Kidney (tissue), 14 donors: Measurements from ENCODE around the gene SCN2A. TPM values are rescaled to one million over a fixed set of nuclear protein-coding genes. Genes with fewer than 3 reads are reported as not detected.
A peak's percentile ranks its signal among the peaks of the same experiment; 100 is the strongest.

Experiments
- DNase-seq, 5 donors: peaks; one replicate each; pipeline ENCODE4 v3.0.0-alpha.2; 2013 to 2020
- FAIRE-seq: peaks from 2 replicates; lab custom pipeline; 2012; peaks lifted over from hg19 to GRCh38; lab: Jason Lieb, UNC
- H3K27ac ChIP-seq, 2 donors: one replicate each; pipeline ENCODE4 v1.7.0; 2013; ENCODE audit warnings: low read depth in 2 of 2, low read length in 2 of 2, inconsistent platforms in 1 of 2
- H3K27me3 ChIP-seq: one replicate; pipeline ENCODE4 v1.7.1; 2013; ENCODE audit warnings: low read length, inconsistent platforms; ENCODE audit not compliant: control insufficient read depth, insufficient read depth
- H3K36me3 ChIP-seq, 3 donors: one replicate each; pipeline versions ENCODE4 v1.7.0 to v1.7.1; 2013; ENCODE audit warnings: low read length in 3 of 3, control low read depth in 1 of 3, inconsistent platforms in 1 of 3; ENCODE audit not compliant: insufficient read depth in 3 of 3, control insufficient read depth in 2 of 3
- H3K4me1 ChIP-seq, 3 donors: one replicate each; pipeline versions ENCODE4 v1.7.0 to v1.7.1; 2013; ENCODE audit warnings: low read length in 3 of 3, inconsistent platforms in 1 of 3, low read depth in 1 of 3; ENCODE audit not compliant: control insufficient read depth in 2 of 3, insufficient read depth in 2 of 3
- H3K4me3 ChIP-seq, 3 donors: one replicate each; pipeline versions ENCODE4 v1.7.0 to v1.8.1; 2013; ENCODE audit warnings: low read length in 3 of 3, control low read depth in 1 of 3, inconsistent platforms in 1 of 3
- H3K9ac ChIP-seq, 3 donors: one replicate each; pipeline versions ENCODE4 v1.7.0 to v1.7.1; 2013; ENCODE audit warnings: low read length in 3 of 3, control low read depth in 1 of 3, inconsistent platforms in 1 of 3
- H3K9me3 ChIP-seq, 3 donors: one replicate each; pipeline versions ENCODE4 v1.7.0 to v1.7.1; 2013; ENCODE audit warnings: low read length in 3 of 3, control low read depth in 1 of 3, inconsistent platforms in 1 of 3; ENCODE audit not compliant: control insufficient read depth in 2 of 3, insufficient read depth in 1 of 3
- CTCF ChIP-seq: IDR thresholded peaks from 3 replicates; pipeline ENCODE4 v1.5.1; 2012; ENCODE audit warnings: mild to moderate bottlenecking, moderate library complexity, borderline replicate concordance; ENCODE audit not compliant: insufficient read depth; ENCODE audit errors: extremely low read depth
- intact Hi-C: fragments of 100-400 bp; cut with DNase I; formaldehyde crosslinking; loops from one replicate; pipeline ENCODE4 v1.11.1; 2022
- polyA plus RNA-seq: library from polyadenylated mRNA; stranded (reverse); fragments of 350-450 nt; fragmentation: Illumina TruSeq; extraction: RNeasy Lipid Tissue Mini Kit (QIAGEN cat#74804); gene quantifications from one replicate; pipeline ENCODE4 v1.2.3, GENCODE V29; 2014; ENCODE audit warnings: low read depth, low replicate concordance; ENCODE audit not compliant: insufficient read depth
- total RNA-seq: library from RNA; stranded (reverse); fragmentation: NEBNext Ultra II Directional; extraction: Animal tissue kit (Norgen Biotek cat#: 25700); gene quantifications from one replicate; pipeline ENCODE4 v1.2.1, GENCODE V29; 2021
- donor health status: control.
- donor health status: control.
- donor health status: control.
- donor health status: control.
- donor health status: control.
- donor health status: DM: yes; HTN: yes; CAD: no.
- donor health status: Normal renal cell carcinoma (clear cell type).

Gene SCN2A
- total and polyA plus RNA-seq, 2 donors from 2014 or later = 2.7 to 9.9 TPM

- DNase-seq (no peak), FAIRE-seq (no peak)
- Histone ChIP-seq H3K9ac (no peak overlapping the region), H3K36me3 (no peaks in the 10 kb centered on the region), H3K27ac (no peak overlapping the region), H3K4me3 (no peak overlapping the region), H3K4me1 (no peaks in the 10 kb centered on the region), H3K27me3 (no peaks in the 10 kb centered on the region), H3K9me3 (no peaks in the 10 kb centered on the region)
- TF ChIP-seq CTCF = no peak
- intact Hi-C loops = no loop called here
Observed at GRCh38 chr2:165348441-165348840, 109.2 kb downstream of the SCN2A start.

- Histone ChIP-seq H3K4me1 (no peaks in the 10 kb centered on the region), H3K36me3 (no peaks in the 10 kb centered on the region), H3K9ac (no peak overlapping the region), H3K9me3 (no peaks in the 10 kb centered on the region), H3K4me3 (no peak overlapping the region), H3K27ac (no peak overlapping the region), H3K27me3 (no peaks in the 10 kb centered on the region)
- FAIRE-seq (no peak), DNase-seq (no peak)
- intact Hi-C loops = no loop called here
- no peak for TF ChIP-seq CTCF
Observed at GRCh38 chr2:165349181-165349580, 110.0 kb downstream of the SCN2A start.

- Histone ChIP-seq H3K27ac (no peak overlapping the region), H3K9me3 (no peaks in the 10 kb centered on the region), H3K27me3 (no peaks in the 10 kb centered on the region), H3K4me3 (no peak overlapping the region), H3K36me3 (no peaks in the 10 kb centered on the region), H3K4me1 (no peaks in the 10 kb centered on the region), H3K9ac (no peak overlapping the region)
- intact Hi-C loops = no loop called here
- FAIRE-seq (no peak), DNase-seq (peak in 1 of 5 donors; percentile 8)
- TF ChIP-seq CTCF = no peak
Observed at GRCh38 chr2:165357758-165358157, 118.5 kb downstream of the SCN2A start.

- TF ChIP-seq CTCF = no peak
- H3K36me3 ChIP-seq = no peaks in the 10 kb centered on the region
- H3K27me3 ChIP-seq = no peaks in the 10 kb centered on the region
- H3K4me1 ChIP-seq = no peaks in the 10 kb centered on the region
- no peaks in the 10 kb centered on the region for H3K9me3 ChIP-seq
- H3K9ac ChIP-seq = no peak overlapping the region
- intact Hi-C loops = no loop called here
- FAIRE-seq = no peak
- peak in 2 of 5 donors; percentile 42 to 43 for DNase-seq
- no peak overlapping the region for H3K4me3 ChIP-seq
- H3K27ac ChIP-seq = no peak overlapping the region
Observed at GRCh38 chr2:165361514-165361913, 122.3 kb downstream of the SCN2A start.
